ENCODE results near the gene COA1.

The COA1 gene

GRCh38 chr7:43609097-43609496 is 120.2 kb downstream of the COA1 start:
- in situ Hi-C loops (cut with MboI; ENCODE audit: low sequenced_read_pairs): no loop called here

GRCh38 chr7:43604251-43604650 is 125.1 kb downstream of the COA1 start:
- in situ Hi-C loops (cut with MboI; ENCODE audit: low sequenced_read_pairs): no loop called here

GRCh38 chr7:43602256-43602655 is 127.1 kb downstream of the COA1 start:
- in situ Hi-C loops (cut with MboI; ENCODE audit: low sequenced_read_pairs): no loop called here

GRCh38 chr7:43600056-43600455 is 129.3 kb downstream of the COA1 start:
- in situ Hi-C loops (cut with MboI; ENCODE audit: low sequenced_read_pairs): no loop called here

- in situ Hi-C loops (cut with MboI; ENCODE audit: low sequenced_read_pairs): loop anchor here (25.0 kb wide), 1 partner anchor 116 kb away; no protein-coding TSS in a partner anchor
Measured at GRCh38 chr7:43596426-43596825, 132.9 kb downstream of the COA1 start.

- in situ Hi-C loops (cut with MboI; ENCODE audit: low sequenced_read_pairs): loop anchor here (25.0 kb wide), 1 partner anchor 118 kb away; no protein-coding TSS in a partner anchor
Measured at GRCh38 chr7:43594020-43594419, 135.3 kb downstream of the COA1 start.

GRCh38 chr7:43593010-43593409 is 136.3 kb downstream of the COA1 start:
- in situ Hi-C loops (cut with MboI; ENCODE audit: low sequenced_read_pairs): loop anchor here (25.0 kb wide), 1 partner anchor 119 kb away; no protein-coding TSS in a partner anchor

GRCh38 chr7:43592326-43592725 is 137.0 kb downstream of the COA1 start:
- in situ Hi-C loops (cut with MboI; ENCODE audit: low sequenced_read_pairs): loop anchor here (25.0 kb wide), 1 partner anchor 120 kb away; no protein-coding TSS in a partner anchor

GRCh38 chr7:43591558-43592180 is 137.7 kb downstream of the COA1 start:
- in situ Hi-C loops (cut with MboI; ENCODE audit: low sequenced_read_pairs): loop anchor here (25.0 kb wide), 1 partner anchor 121 kb away; no protein-coding TSS in a partner anchor

- in situ Hi-C loops (cut with MboI; ENCODE audit: low sequenced_read_pairs): loop anchor here (25.0 kb wide), 1 partner anchor 121 kb away; no protein-coding TSS in a partner anchor
Measured at GRCh38 chr7:43590862-43591557, 138.3 kb downstream of the COA1 start.

GRCh38 chr7:43589728-43590127 is 139.6 kb downstream of the COA1 start:
- in situ Hi-C loops (cut with MboI; ENCODE audit: low sequenced_read_pairs): loop anchor here (25.0 kb wide), 1 partner anchor 123 kb away; no protein-coding TSS in a partner anchor
